ENCODE data around the gene MESD.

The MESD gene

GRCh38 chr15:80913541-80913940 lies 76.1 kb downstream of the MESD start:
- Histone ChIP-seq H3K4me3 (ENCODE audit: low read depth in 1 of 2, low read length in 2 of 2) (no peak overlapping the region), H3K9me3 (ENCODE audit: control insufficient read depth in 1 of 2, low read length in 2 of 2) (peaks cover 0 to 6% of the 10 kb centered on the region in 2 donors), H3K27ac (ENCODE audit: low read depth, low read length) (no peak overlapping the region)

GRCh38 chr15:80912673-80913072 lies 76.9 kb downstream of the MESD start:
- Histone ChIP-seq H3K27ac (ENCODE audit: low read depth, low read length) (no peak overlapping the region), H3K4me3 (ENCODE audit: low read depth in 1 of 2, low read length in 2 of 2) (no peak overlapping the region), H3K4me1 (ENCODE audit: control insufficient read depth in 1 of 2, insufficient read depth in 2 of 2, low read length in 2 of 2) (no peaks in the 10 kb centered on the region), H3K9me3 (ENCODE audit: control insufficient read depth in 1 of 2, low read length in 2 of 2) (peaks cover 0 to 6% of the 10 kb centered on the region in 2 donors), H3K27me3 (ENCODE audit: control insufficient read depth in 1 of 2, insufficient read depth in 2 of 2, low read length in 2 of 2) (no peaks in the 10 kb centered on the region), H3K36me3 (ENCODE audit: control insufficient read depth in 1 of 2, insufficient read depth in 2 of 2, low read length in 2 of 2) (peaks cover 0 to 7% of the 10 kb centered on the region in 2 donors), H3K9ac (ENCODE audit: low read depth in 1 of 2, low read length in 2 of 2) (no peak overlapping the region)

More at GRCh38 chr15:80913541-80913940, 76.1 kb downstream of the MESD start:
- peaks cover 0 to 5% of the 10 kb centered on the region in 2 donors for H3K36me3 ChIP-seq (ENCODE audit: control insufficient read depth in 1 of 2, insufficient read depth in 2 of 2, low read length in 2 of 2)
- H3K27me3 ChIP-seq (ENCODE audit: control insufficient read depth in 1 of 2, insufficient read depth in 2 of 2, low read length in 2 of 2), result no peaks in the 10 kb centered on the region
- no peak overlapping the region for H3K9ac ChIP-seq (ENCODE audit: low read depth in 1 of 2, low read length in 2 of 2)
- H3K4me1 ChIP-seq (ENCODE audit: control insufficient read depth in 1 of 2, insufficient read depth in 2 of 2, low read length in 2 of 2), result no peaks in the 10 kb centered on the region

- Histone ChIP-seq H3K27me3 (ENCODE audit: control insufficient read depth in 1 of 2, insufficient read depth in 2 of 2, low read length in 2 of 2) (no peaks in the 10 kb centered on the region), H3K9ac (ENCODE audit: low read depth in 1 of 2, low read length in 2 of 2) (no peak overlapping the region), H3K9me3 (ENCODE audit: control insufficient read depth in 1 of 2, low read length in 2 of 2) (peaks cover 0 to 6% of the 10 kb centered on the region in 2 donors), H3K36me3 (ENCODE audit: control insufficient read depth in 1 of 2, insufficient read depth in 2 of 2, low read length in 2 of 2) (peaks cover 0 to 7% of the 10 kb centered on the region in 2 donors), H3K4me1 (ENCODE audit: control insufficient read depth in 1 of 2, insufficient read depth in 2 of 2, low read length in 2 of 2) (no peaks in the 10 kb centered on the region), H3K27ac (ENCODE audit: low read depth, low read length) (no peak overlapping the region), H3K4me3 (ENCODE audit: low read depth in 1 of 2, low read length in 2 of 2) (no peak overlapping the region)
Measured at GRCh38 chr15:80911821-80912220, 77.8 kb downstream of the MESD start.

GRCh38 chr15:80906159-80906766 lies 83.4 kb downstream of the MESD start:
- Histone ChIP-seq H3K27ac (ENCODE audit: low read depth, low read length) (no peak overlapping the region), H3K4me3 (ENCODE audit: low read depth in 1 of 2, low read length in 2 of 2) (no peak overlapping the region), H3K36me3 (ENCODE audit: control insufficient read depth in 1 of 2, insufficient read depth in 2 of 2, low read length in 2 of 2) (peaks cover 0 to 7% of the 10 kb centered on the region in 2 donors), H3K27me3 (ENCODE audit: control insufficient read depth in 1 of 2, insufficient read depth in 2 of 2, low read length in 2 of 2) (no peaks in the 10 kb centered on the region), H3K4me1 (ENCODE audit: control insufficient read depth in 1 of 2, insufficient read depth in 2 of 2, low read length in 2 of 2) (no peaks in the 10 kb centered on the region), H3K9ac (ENCODE audit: low read depth in 1 of 2, low read length in 2 of 2) (no peak overlapping the region), H3K9me3 (ENCODE audit: control insufficient read depth in 1 of 2, low read length in 2 of 2) (peaks cover 0 to 6% of the 10 kb centered on the region in 2 donors)

GRCh38 chr15:80904998-80905397 lies 84.6 kb downstream of the MESD start:
- Histone ChIP-seq H3K27ac (ENCODE audit: low read depth, low read length) (no peak overlapping the region), H3K9ac (ENCODE audit: low read depth in 1 of 2, low read length in 2 of 2) (no peak overlapping the region), H3K27me3 (ENCODE audit: control insufficient read depth in 1 of 2, insufficient read depth in 2 of 2, low read length in 2 of 2) (no peaks in the 10 kb centered on the region), H3K36me3 (ENCODE audit: control insufficient read depth in 1 of 2, insufficient read depth in 2 of 2, low read length in 2 of 2) (peaks cover 0 to 3% of the 10 kb centered on the region in 2 donors), H3K9me3 (ENCODE audit: control insufficient read depth in 1 of 2, low read length in 2 of 2) (peaks cover 0 to 6% of the 10 kb centered on the region in 2 donors), H3K4me1 (ENCODE audit: control insufficient read depth in 1 of 2, insufficient read depth in 2 of 2, low read length in 2 of 2) (no peaks in the 10 kb centered on the region), H3K4me3 (ENCODE audit: low read depth in 1 of 2, low read length in 2 of 2) (no peak overlapping the region)

GRCh38 chr15:80902298-80902801 lies 87.3 kb downstream of the MESD start:
- H3K4me3 ChIP-seq (ENCODE audit: low read depth in 1 of 2, low read length in 2 of 2), result no peak overlapping the region
- no peaks in the 10 kb centered on the region for H3K4me1 ChIP-seq (ENCODE audit: control insufficient read depth in 1 of 2, insufficient read depth in 2 of 2, low read length in 2 of 2)
- no peak overlapping the region for H3K27ac ChIP-seq (ENCODE audit: low read depth, low read length)
- no peaks in the 10 kb centered on the region for H3K9me3 ChIP-seq (ENCODE audit: control insufficient read depth in 1 of 2, low read length in 2 of 2)
- no peaks in the 10 kb centered on the region for H3K27me3 ChIP-seq (ENCODE audit: control insufficient read depth in 1 of 2, insufficient read depth in 2 of 2, low read length in 2 of 2)
- no peak overlapping the region for H3K9ac ChIP-seq (ENCODE audit: low read depth in 1 of 2, low read length in 2 of 2)
- H3K36me3 ChIP-seq (ENCODE audit: control insufficient read depth in 1 of 2, insufficient read depth in 2 of 2, low read length in 2 of 2), result no peaks in the 10 kb centered on the region

GRCh38 chr15:80898040-80898439 lies 91.6 kb downstream of the MESD start:
- Histone ChIP-seq H3K27me3 (ENCODE audit: control insufficient read depth in 1 of 2, insufficient read depth in 2 of 2, low read length in 2 of 2) (no peaks in the 10 kb centered on the region), H3K4me1 (ENCODE audit: control insufficient read depth in 1 of 2, insufficient read depth in 2 of 2, low read length in 2 of 2) (no peaks in the 10 kb centered on the region), H3K9ac (ENCODE audit: low read depth in 1 of 2, low read length in 2 of 2) (no peak overlapping the region), H3K27ac (ENCODE audit: low read depth, low read length) (no peak overlapping the region), H3K4me3 (ENCODE audit: low read depth in 1 of 2, low read length in 2 of 2) (no peak overlapping the region), H3K9me3 (ENCODE audit: control insufficient read depth in 1 of 2, low read length in 2 of 2) (peaks cover 0 to 7% of the 10 kb centered on the region in 2 donors), H3K36me3 (ENCODE audit: control insufficient read depth in 1 of 2, insufficient read depth in 2 of 2, low read length in 2 of 2) (no peaks in the 10 kb centered on the region)
